Mesenteric fat pad (tissue), 1 donor: ENCODE data around the gene PLAAT1. TPM values are rescaled to one million over a fixed set of nuclear protein-coding genes. Genes with fewer than 3 reads are reported as not detected.

Experiments used
- DNase-seq: peaks from one replicate; pipeline ENCODE4 v3.0.0-alpha.2; 2020; ENCODE audit warnings: low spot score
- total RNA-seq: library from RNA; stranded (reverse); fragmentation: NEBNext Ultra II Directional; extraction: Animal tissue kit (Norgen Biotek cat#: 25700); gene quantifications from one replicate; pipeline ENCODE4 v1.2.1, GENCODE V29; 2021
- donor health status: DM: yes; HTN: yes; CAD: no.

The PLAAT1 gene
- total RNA-seq, 1 donor from 2014 or later, result 1.2 TPM

- no peak for DNase-seq
These were observed 9.5 kb downstream of the PLAAT1 start for GRCh38 chr3:193250492-193250891.

DNA sequence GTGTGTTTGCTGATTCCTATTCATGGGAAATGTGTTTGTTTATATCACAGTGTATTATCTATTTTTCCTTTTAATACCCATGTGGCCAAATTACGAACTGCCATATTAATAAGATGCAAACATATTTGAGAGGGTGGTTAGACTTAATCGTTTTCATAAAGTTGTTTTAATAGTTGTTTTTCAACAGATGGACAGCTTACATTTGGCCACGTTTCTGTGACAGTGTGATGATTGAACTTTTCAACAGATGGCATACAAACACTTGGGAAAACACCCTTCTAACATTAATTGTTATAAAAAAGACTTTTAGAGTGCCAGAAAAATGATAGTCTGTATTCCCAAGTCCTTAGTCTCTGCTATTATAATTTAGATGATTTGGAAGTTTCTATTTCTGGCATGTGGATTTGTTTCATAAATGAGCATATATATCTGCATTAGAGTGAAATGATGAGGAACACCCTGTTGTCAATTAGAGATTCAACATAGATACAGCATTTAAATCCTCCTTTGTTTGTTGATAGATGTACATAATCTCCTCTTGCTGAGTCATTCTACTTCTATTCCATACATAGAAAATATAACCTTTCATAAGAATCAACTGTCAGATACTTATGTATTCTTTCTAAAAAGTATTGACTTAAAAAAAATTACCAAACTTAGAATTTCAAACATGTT lies 13.1 kb downstream of the PLAAT1 start:
- no peak for DNase-seq

GRCh38 chr3:193261970-193262369 lies 20.9 kb downstream of the PLAAT1 start:
- no peak for DNase-seq

DNA sequence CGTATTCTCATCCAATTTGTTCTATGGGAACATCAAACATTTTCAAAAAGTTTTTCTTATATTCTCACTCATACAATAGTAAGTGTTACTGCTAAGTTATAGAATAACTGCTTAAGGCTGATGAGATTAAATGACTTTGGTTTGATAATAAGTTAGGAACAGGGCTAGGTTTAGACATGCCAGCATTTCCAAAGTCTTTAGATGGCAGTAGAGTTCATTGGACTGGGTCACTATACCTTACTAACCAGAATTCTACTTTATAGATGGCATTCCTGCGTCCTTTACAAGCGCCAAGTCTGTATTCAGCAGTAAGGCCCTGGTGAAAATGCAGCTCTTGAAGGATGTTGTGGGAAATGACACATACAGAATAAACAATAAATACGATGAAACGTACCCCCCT lies 21.7 kb downstream of the PLAAT1 start:
- no peak for DNase-seq

GRCh38 chr3:193269343-193270028 lies 28.5 kb downstream of the PLAAT1 start:
- DNase-seq, result no peak

DNA sequence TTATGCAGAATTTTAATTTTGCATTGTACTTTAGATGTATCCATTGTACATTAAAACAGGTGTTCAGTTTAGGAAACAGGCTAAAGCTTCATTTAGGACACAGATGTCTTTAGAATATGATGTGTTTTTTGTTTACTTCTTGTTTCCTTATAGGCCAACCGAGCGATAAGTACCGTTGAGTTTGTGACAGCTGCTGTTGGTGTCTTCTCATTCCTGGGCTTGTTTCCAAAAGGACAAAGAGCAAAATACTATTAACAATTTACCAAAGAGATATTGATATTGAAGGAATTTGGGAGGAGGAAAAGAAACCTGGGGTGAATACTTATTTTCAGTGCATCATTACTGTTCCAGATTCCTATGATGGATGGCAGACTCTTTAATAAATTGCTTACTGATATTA lies 29.4 kb downstream of the PLAAT1 start:
- DNase-seq, result no peak

GRCh38 chr3:193271101-193271840 lies 30.2 kb downstream of the PLAAT1 start:
- DNase-seq, result no peak

GRCh38 chr3:193292386-193292785 lies 51.4 kb downstream of the PLAAT1 start:
- no peak for DNase-seq

DNA sequence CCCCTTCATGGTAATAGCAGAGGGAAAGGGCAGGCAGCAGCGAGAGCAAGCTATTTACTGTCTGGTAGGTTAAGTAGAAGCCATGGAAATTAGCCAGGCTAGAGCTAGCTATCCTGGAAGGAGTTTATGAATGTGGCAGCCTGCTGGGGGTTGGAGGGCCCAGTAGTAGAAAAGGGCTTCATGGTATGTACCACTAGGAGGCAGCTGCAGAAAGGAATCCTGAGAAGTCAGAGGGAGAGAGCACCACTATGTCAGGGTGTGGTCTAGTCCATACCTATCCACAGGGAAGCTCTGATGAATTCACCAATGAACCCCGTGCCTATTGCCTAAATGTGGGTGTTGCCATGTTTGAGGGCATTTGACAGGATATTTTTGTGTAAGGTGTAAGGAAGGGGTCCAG lies 55.0 kb downstream of the PLAAT1 start:
- no peak for DNase-seq

- DNase-seq, result no peak
These were observed 56.4 kb downstream of the PLAAT1 start for GRCh38 chr3:193297421-193297820.

- DNase-seq, result no peak
These were observed 60.4 kb downstream of the PLAAT1 start for GRCh38 chr3:193301433-193301832.

DNA sequence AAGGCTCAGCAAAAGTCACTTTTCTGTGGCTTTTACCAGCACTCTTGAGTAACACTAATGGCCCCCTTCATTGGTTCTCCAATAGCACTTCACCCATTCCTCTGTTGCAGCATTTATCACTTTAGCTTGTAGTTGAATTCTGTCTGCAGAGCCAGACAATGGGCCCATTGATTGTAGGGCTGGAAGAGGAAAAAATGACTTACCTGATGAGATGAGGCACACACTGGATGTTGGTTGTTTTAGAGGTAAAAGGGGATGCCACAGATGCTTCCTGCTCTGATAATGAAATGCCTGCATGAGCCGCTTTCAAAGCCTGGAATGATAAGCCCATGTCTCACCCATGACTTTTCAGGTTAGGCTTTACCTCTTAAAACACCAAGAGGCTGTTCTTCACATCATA lies 64.3 kb downstream of the PLAAT1 start:
- DNase-seq, result no peak

DNA sequence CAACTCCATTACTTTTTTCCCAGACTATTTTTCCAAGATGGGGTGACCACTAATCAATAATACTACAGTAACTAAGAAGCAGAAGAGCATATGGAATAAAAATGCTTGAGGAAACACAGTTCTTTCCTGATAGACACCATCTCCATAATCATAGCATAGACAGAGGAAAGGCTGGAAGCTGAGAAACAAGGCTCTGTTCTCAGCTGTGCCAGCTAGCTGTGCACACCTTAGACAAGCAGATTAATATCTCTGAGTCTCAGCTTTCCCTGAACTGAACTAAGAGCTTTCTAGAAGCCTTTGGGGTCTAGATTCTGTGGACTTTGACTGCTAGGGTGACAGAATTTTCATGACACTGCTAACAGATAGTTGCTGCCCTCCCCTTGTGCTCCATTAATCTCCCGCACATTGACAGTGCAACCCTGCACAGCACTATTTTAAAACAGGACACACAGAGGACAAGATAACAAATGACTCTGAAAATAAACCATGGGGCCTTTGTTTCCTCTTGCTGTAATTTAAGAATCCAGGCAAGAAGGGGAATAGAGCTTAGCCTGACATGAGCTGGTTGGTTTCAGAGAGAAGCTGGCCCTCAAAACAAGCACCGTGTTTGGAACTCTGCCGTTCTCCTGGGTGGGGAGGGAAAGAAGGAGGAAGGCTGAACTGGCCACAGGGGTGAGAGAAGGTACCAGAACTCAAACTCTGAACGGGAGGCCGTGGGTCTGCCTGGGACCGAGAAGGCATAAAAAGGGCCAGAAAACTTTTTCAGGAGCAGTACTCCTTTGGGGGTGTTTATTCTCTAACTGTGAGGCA lies 70.1 kb downstream of the PLAAT1 start:
- no peak for DNase-seq

DNA sequence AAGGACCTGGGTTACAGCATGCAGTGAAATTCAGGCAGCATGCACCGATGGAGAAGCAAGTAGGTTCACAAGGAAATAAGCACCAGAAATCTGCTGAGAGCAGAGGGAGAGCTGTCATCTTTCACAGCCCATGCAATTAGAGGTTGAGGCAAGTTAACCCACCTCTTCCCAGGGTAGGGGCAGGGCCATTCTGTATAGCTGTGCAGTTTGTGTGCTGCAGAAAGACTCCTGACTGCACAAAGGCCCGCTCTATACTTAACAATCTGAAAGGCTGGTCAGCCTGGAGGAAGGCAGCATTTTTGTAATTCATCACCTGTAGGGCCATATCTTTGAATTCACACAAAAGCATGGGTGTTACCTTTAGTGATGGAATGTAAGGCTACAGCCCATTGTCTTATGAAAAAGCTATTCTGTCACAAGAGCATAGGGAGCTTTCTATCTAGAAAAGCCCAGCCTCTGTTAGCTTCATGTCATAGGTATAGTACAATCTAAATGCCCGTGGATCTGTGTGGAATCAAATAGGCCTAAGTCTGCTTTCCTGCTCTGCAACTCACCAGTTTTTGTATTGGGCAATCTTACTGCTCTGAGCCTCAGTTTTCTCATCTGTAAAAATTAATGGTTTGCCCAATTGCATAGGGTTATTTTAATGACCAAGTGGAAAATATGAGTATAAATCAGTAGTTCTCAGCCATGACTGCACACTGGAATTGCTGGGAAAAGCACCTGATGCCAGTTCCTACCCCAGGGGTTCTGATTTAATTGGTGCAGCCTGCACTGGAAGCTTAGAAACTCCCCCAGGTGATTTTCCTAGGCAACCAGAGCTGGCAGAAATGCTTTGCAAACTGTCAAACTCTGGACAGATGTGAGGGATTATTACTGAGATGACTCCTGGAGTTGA lies 72.3 kb downstream of the PLAAT1 start:
- no peak for DNase-seq

- DNase-seq, result no peak
These were observed 73.1 kb downstream of the PLAAT1 start for GRCh38 chr3:193314161-193314560.

- no peak for DNase-seq
These were observed 76.8 kb downstream of the PLAAT1 start for GRCh38 chr3:193317682-193318300.
